GM20431 (cell line): Measurements from ENCODE around the gene ADARB1.
"Not testable (repeated sequence)": the region's sequence is repeated elsewhere in the genome, so short reads cannot be mapped to it uniquely, and the experiment has no call there.

Experiments
- in situ Hi-C: fragments of 300-500 bp; cut with MseI, MboI; formaldehyde crosslinking; loops from one replicate; pipeline ENCODE4 v1.15.0; 2020; ENCODE audit warnings: low sequenced_read_pairs; ENCODE audit not compliant: unreplicated experiment

ADARB1 gene

GRCh38 chr21:45074048-45074817 is at the start of gene ADARB1:
ADARB1 (plus strand) TSS chr21:45074580; CDS start chr21:45171657, 97,077 bp downstream.
- in situ Hi-C loops: no loop called here

GRCh38 chr21:45026066-45026745 is 48.2 kb upstream of the ADARB1 start:
- in situ Hi-C loops: no loop called here

GRCh38 chr21:45026826-45027225 is 47.6 kb upstream of the ADARB1 start:
- in situ Hi-C loops: no loop called here

GRCh38 chr21:45027241-45028196 is 46.9 kb upstream of the ADARB1 start:
- in situ Hi-C loops: no loop called here

- in situ Hi-C loops: not testable (repeated sequence)
Observed at GRCh38 chr21:45028645-45029044, 45.7 kb upstream of the ADARB1 start.

GRCh38 chr21:45029298-45029947 is 45.0 kb upstream of the ADARB1 start:
- in situ Hi-C loops: no loop called here

GRCh38 chr21:45029948-45030681 is 44.3 kb upstream of the ADARB1 start:
- in situ Hi-C loops: no loop called here

- in situ Hi-C loops: no loop called here
Observed at GRCh38 chr21:45030682-45031570, 43.5 kb upstream of the ADARB1 start.

- in situ Hi-C loops: no loop called here
Observed at GRCh38 chr21:45031571-45032191, 42.7 kb upstream of the ADARB1 start.

GRCh38 chr21:45032332-45032731 is 42.0 kb upstream of the ADARB1 start:
- in situ Hi-C loops: no loop called here

GRCh38 chr21:45032977-45033710 is 41.2 kb upstream of the ADARB1 start:
- in situ Hi-C loops: no loop called here

- in situ Hi-C loops: no loop called here
Observed at GRCh38 chr21:45033791-45034555, 40.4 kb upstream of the ADARB1 start.

GRCh38 chr21:45034556-45035476 is 39.6 kb upstream of the ADARB1 start:
- in situ Hi-C loops: no loop called here

- in situ Hi-C loops: no loop called here
Observed at GRCh38 chr21:45035477-45035848, 38.9 kb upstream of the ADARB1 start.

- in situ Hi-C loops: no loop called here
Observed at GRCh38 chr21:45036630-45037029, 37.8 kb upstream of the ADARB1 start.

- in situ Hi-C loops: no loop called here
Observed at GRCh38 chr21:45037986-45038385, 36.4 kb upstream of the ADARB1 start.
